Measurements from ENCODE around the gene G6PC2.

The G6PC2 gene

DNA sequence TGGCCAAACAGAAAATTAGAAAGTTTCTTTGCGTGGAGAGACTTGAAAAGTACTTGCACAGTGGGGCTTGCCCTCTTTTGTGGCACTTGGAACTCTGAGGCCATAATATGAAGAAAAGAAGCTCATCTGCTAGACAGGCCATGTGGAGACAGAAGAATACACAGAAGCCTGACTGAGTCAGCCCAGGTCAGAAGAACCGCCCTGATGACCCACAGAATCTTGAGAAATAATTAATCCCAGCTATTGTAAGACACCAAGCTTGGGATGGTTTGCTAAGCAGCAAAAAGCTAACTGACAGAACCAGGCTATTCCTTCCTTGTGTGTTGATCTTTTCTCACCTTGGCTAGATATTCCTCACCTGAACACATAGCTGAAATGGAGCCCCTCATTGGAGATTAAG lies 33.7 kb downstream of the G6PC2 start:
- TF ChIP-seq POLR2AphosphoS5 (IDR thresholded peaks at IDR 0.05; ENCODE audit: low read depth, low read length) (no peak), TAF1 (IDR thresholded peaks at IDR 0.05; ENCODE audit: borderline replicate concordance, insufficient read depth, low read length) (no peak), SIN3A (IDR thresholded peaks at IDR 0.05; ENCODE audit: borderline replicate concordance, insufficient read depth, low read length) (no peak), FOXP2 (optimal IDR thresholded peaks at IDR 0.05; ENCODE audit: borderline replicate concordance, extremely low read depth, extremely low read length, insufficient read depth) (no peak)
- TF ChIP-seq, protein P1, sequence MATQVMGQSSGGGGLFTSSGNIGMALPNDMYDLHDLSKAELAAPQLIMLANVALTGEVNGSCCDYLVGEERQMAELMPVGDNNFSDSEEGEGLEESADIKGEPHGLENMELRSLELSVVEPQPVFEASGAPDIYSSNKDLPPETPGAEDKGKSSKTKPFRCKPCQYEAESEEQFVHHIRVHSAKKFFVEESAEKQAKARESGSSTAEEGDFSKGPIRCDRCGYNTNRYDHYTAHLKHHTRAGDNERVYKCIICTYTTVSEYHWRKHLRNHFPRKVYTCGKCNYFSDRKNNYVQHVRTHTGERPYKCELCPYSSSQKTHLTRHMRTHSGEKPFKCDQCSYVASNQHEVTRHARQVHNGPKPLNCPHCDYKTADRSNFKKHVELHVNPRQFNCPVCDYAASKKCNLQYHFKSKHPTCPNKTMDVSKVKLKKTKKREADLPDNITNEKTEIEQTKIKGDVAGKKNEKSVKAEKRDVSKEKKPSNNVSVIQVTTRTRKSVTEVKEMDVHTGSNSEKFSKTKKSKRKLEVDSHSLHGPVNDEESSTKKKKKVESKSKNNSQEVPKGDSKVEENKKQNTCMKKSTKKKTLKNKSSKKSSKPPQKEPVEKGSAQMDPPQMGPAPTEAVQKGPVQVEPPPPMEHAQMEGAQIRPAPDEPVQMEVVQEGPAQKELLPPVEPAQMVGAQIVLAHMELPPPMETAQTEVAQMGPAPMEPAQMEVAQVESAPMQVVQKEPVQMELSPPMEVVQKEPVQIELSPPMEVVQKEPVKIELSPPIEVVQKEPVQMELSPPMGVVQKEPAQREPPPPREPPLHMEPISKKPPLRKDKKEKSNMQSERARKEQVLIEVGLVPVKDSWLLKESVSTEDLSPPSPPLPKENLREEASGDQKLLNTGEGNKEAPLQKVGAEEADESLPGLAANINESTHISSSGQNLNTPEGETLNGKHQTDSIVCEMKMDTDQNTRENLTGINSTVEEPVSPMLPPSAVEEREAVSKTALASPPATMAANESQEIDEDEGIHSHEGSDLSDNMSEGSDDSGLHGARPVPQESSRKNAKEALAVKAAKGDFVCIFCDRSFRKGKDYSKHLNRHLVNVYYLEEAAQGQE (IDR thresholded peaks at IDR 0.05; ENCODE audit: insufficient read depth in 1 of 2, low read depth in 2 of 2, low read length in 2 of 2): no peak

DNA sequence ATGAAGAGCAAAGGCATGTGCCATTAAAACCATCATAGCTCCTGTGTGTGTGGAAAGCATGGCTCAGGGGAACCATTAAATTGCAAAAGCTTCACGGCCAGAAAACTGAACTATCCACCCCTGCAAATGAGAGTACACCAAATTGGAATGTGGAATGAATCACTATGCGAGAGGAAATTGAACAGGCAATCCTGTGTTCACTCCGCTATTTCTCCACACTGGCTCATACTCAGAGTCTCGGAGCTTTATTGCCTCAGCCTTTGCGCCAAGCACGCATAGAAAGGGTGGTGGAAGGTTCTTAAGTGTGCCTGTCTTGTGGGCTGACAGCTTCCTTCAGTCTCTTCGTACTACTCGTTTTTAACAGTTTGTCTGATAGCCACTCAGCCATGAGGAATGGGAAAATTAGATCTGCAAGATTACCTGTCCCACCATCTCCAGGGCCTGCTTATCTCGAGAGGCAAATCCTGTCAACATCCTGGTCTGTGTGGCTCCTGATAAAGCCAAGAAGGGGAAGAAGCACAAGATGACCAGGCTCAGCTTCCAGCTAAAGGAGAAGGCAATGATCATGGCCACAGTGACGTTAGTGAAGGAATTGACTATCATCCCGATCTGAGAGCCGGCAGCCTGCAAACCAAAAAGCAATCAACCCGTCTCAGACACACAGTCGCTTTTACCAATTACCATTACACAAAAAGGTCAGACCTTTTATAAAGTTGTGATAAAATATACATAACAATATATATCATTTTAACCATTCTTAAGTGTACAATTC lies 34.9 kb downstream of the G6PC2 start:
- TF ChIP-seq POLR2AphosphoS5 (IDR thresholded peaks at IDR 0.05; ENCODE audit: low read depth, low read length): no peak
- TF ChIP-seq, protein P1 (IDR thresholded peaks at IDR 0.05; ENCODE audit: insufficient read depth in 1 of 2, low read depth in 2 of 2, low read length in 2 of 2): no peak

DNA sequence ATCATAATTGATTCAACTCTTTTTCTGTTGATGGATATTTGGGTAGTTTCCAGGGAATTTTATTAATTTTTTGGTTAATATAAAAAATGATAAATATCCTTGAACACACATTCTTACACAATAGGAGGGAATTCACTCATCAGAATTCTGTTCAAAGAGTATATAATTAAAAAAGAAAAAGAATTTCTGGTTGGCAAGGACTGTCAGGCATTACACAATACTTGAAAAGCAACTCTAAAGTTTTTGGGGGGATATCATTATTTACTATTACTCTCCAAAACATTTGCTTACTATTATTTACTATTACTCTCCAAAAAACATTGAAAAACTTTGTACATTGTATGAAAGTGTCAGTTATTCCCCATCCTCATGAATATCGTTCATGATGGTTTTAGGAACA lies 38.0 kb downstream of the G6PC2 start:
- no peak for TF ChIP-seq POLR2AphosphoS5 (IDR thresholded peaks at IDR 0.05; ENCODE audit: low read depth, low read length)
- TF ChIP-seq, protein P1 (IDR thresholded peaks at IDR 0.05; ENCODE audit: insufficient read depth in 1 of 2, low read depth in 2 of 2, low read length in 2 of 2): no peak

DNA sequence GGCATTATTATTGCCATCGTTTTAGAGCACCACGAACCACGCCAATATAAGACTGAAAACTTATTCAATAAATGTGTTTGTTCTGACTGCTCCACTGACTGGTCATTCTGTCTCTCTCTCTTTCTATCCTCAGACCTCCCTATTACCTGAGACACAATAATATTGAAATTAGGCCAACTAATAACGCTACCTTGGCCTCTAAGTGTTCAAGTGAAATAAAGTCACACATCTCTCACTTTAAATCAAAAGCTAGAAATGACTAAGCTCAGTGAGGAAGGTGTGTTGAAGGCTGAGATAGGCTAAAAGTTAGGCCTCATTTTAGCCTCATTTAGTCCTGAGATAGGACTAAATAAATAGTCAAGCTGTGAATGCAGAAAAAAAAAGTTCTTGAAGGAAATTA lies 38.8 kb downstream of the G6PC2 start:
- TF ChIP-seq FOXP2 (optimal IDR thresholded peaks at IDR 0.05; ENCODE audit: borderline replicate concordance, extremely low read depth, extremely low read length, insufficient read depth) (no peak), TAF1 (IDR thresholded peaks at IDR 0.05; ENCODE audit: borderline replicate concordance, insufficient read depth, low read length) (no peak), POLR2AphosphoS5 (IDR thresholded peaks at IDR 0.05; ENCODE audit: low read depth, low read length) (no peak), SIN3A (IDR thresholded peaks at IDR 0.05; ENCODE audit: borderline replicate concordance, insufficient read depth, low read length) (no peak)
- TF ChIP-seq, protein P1 (IDR thresholded peaks at IDR 0.05; ENCODE audit: insufficient read depth in 1 of 2, low read depth in 2 of 2, low read length in 2 of 2): no peak

DNA sequence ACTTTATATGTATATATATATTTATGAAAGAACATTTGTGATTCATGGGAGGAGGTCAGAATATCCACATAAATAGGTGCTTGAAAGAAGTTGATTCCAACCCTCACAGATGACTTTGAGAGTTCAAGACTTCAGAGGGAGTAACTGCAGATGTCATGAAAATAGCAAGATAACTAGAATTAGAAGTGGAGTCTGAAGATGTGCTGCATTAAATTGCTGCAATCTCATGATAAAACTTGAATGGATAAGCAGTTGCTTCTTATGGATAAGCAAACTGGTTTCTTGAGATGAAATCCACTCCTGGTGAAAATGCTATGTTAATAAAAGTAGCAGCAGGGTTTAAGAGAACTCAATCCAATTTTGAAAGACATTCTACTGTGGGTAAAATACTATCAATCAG lies 40.2 kb downstream of the G6PC2 start:
- no peak for TF ChIP-seq POLR2AphosphoS5 (IDR thresholded peaks at IDR 0.05; ENCODE audit: low read depth, low read length)
- TF ChIP-seq SIN3A (IDR thresholded peaks at IDR 0.05; ENCODE audit: borderline replicate concordance, insufficient read depth, low read length): no peak
- TF ChIP-seq TAF1 (IDR thresholded peaks at IDR 0.05; ENCODE audit: borderline replicate concordance, insufficient read depth, low read length): no peak
- no peak for TF ChIP-seq FOXP2 (optimal IDR thresholded peaks at IDR 0.05; ENCODE audit: borderline replicate concordance, extremely low read depth, extremely low read length, insufficient read depth)
- TF ChIP-seq, protein P1 (IDR thresholded peaks at IDR 0.05; ENCODE audit: insufficient read depth in 1 of 2, low read depth in 2 of 2, low read length in 2 of 2): no peak
